H54 (cell line): ENCODE data around the gene ORM1.

Experiments
- DNase-seq: peaks from one replicate; pipeline ENCODE4 v3.0.0; 2011; ENCODE audit warnings: low spot score, mixed read lengths; ENCODE audit not compliant: insufficient read length
- FAIRE-seq: peaks from 3 replicates; lab custom pipeline; 2011; peaks lifted over from hg19 to GRCh38; lab: Jason Lieb, UNC
- POLR2A ChIP-seq: IDR thresholded peaks from 2 replicates; pipeline ENCODE4 v1.6.1; 2011; ENCODE audit warnings: low read depth, mild to moderate bottlenecking, low read length

ORM1 gene

GRCh38 chr9:114347675-114348074 lies 24.8 kb downstream of the ORM1 start:
- FAIRE-seq (no peak), DNase-seq (no peak)
- TF ChIP-seq POLR2A: no peak

GRCh38 chr9:114348261-114348905 lies 25.5 kb downstream of the ORM1 start:
- DNase-seq: no peak
- FAIRE-seq: no peak
- TF ChIP-seq POLR2A: no peak

- DNase-seq (peak; percentile 90), FAIRE-seq (peak; percentile 99)
- TF ChIP-seq POLR2A: no peak
These were observed 26.1 kb downstream of the ORM1 start for GRCh38 chr9:114348906-114349482.

- DNase-seq (no peak), FAIRE-seq (no peak)
- no peak for TF ChIP-seq POLR2A
These were observed 27.0 kb downstream of the ORM1 start for GRCh38 chr9:114349713-114350480.

GRCh38 chr9:114350636-114351401 lies 27.9 kb downstream of the ORM1 start:
- DNase-seq (no peak), FAIRE-seq (no peak)
- no peak for TF ChIP-seq POLR2A

- FAIRE-seq: no peak
- TF ChIP-seq POLR2A: no peak
- no peak for DNase-seq
These were observed 29.0 kb downstream of the ORM1 start for GRCh38 chr9:114351932-114352331.

GRCh38 chr9:114355821-114356220 lies 32.9 kb downstream of the ORM1 start:
- FAIRE-seq: no peak

GRCh38 chr9:114356792-114357191 lies 33.9 kb downstream of the ORM1 start:
- FAIRE-seq: no peak
- no peak for TF ChIP-seq POLR2A

More at GRCh38 chr9:114355821-114356220, 32.9 kb downstream of the ORM1 start:
- DNase-seq: no peak
- TF ChIP-seq POLR2A: no peak

GRCh38 chr9:114357360-114357759 lies 34.5 kb downstream of the ORM1 start:
- FAIRE-seq (no peak), DNase-seq (no peak)
- TF ChIP-seq POLR2A: no peak

More at GRCh38 chr9:114356792-114357191, 33.9 kb downstream of the ORM1 start:
- DNase-seq: no peak

GRCh38 chr9:114357911-114358328 lies 35.0 kb downstream of the ORM1 start:
- DNase-seq (no peak), FAIRE-seq (no peak)
- TF ChIP-seq POLR2A: no peak

GRCh38 chr9:114359801-114360200 lies 36.9 kb downstream of the ORM1 start:
- FAIRE-seq (no peak), DNase-seq (no peak)
- TF ChIP-seq POLR2A: no peak

- FAIRE-seq: no peak
- DNase-seq: no peak
- no peak for TF ChIP-seq POLR2A
These were observed 38.6 kb downstream of the ORM1 start for GRCh38 chr9:114361542-114361941.

GRCh38 chr9:114362394-114362793 lies 39.5 kb downstream of the ORM1 start:
- no peak for DNase-seq
- no peak for FAIRE-seq
- TF ChIP-seq POLR2A: no peak

- DNase-seq (no peak), FAIRE-seq (no peak)
- no peak for TF ChIP-seq POLR2A
These were observed 40.5 kb downstream of the ORM1 start for GRCh38 chr9:114363424-114363823.
